Umbilical cord (tissue), 2 donors: Measurements from ENCODE around the gene MUC22. TPM values are rescaled to one million over a fixed set of nuclear protein-coding genes. Genes with fewer than 3 reads are reported as not detected.

Source experiments
- DNase-seq: peaks from one replicate; pipeline ENCODE4 v3.0.0-alpha.2; 2015; ENCODE audit warnings: low spot score
- total RNA-seq: library from RNA; depleted of rRNA; stranded (reverse); fragments of >200 nt; gene quantifications from one replicate; pipeline ENCODE4 v1.2.3, GENCODE V29; 2014; ENCODE audit warnings: low replicate concordance; ENCODE audit not compliant: insufficient read depth

The MUC22 gene
- total RNA-seq, 1 donor from 2014 or later = 6.5 TPM

- no peak for DNase-seq
These were observed 65.3 kb downstream of the MUC22 start for GRCh38 chr6:31075528-31075927.

- DNase-seq = no peak
These were observed 66.3 kb downstream of the MUC22 start for GRCh38 chr6:31076611-31077010.

GRCh38 chr6:31079656-31080261 lies 69.5 kb downstream of the MUC22 start:
- DNase-seq = peak; percentile 74

DNA sequence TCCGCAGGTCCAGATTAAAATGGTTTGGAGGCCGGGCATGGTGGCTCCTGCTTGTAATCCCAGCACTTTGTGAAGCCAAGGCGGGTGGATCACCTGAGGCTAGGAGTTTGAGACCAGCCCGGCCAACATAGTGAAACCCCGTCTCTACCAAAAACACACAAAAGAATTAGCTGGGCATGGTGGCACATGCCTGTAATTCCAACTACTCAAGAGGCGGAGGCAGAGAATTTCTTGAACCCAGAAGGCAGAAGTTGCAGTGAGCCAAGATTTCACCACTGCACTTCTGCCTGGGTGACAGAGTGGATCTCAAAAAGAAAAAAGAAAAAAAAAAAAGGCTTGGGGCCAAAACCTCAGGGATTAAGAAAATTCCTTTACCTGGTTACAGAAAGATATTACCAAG lies 71.6 kb downstream of the MUC22 start:
- DNase-seq = no peak

DNA sequence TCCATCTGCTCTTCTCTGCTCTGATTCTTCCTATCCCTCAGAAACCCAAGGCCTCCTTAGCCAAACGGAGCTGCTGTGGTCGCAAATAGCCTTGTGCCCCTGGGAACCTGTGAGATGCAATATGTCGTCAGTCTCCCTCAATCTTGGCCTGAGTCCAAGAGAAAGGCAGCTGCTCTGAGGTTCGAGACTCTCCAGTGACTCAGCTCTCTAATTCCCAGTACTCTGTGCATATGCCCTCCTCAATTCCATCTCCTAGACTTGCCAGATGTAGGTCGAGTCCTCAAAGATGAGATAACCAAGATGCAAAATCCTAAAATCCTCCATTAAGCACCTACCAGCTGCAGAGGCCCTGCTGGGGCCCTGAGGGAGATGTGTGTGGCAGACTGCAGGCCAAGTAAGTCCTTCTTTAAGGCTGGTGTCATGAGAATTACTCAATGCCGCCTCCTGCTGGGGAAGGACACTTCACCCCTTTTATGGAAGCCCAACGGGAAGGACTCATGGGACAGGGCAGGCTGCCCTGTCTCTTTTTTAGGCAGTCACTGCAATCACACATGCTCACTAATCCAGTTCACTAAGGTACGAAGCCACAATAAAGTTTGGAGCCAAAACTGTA lies 73.6 kb downstream of the MUC22 start:
- DNase-seq = peak; percentile 97

Other genes starting within 250 kb of the MUC22 start
- 19.0 TPM for gene DDR1, start 126.0 kb upstream of the MUC22 start, total RNA-seq
- 1.4 TPM for gene GTF2H4, start 102.3 kb upstream of the MUC22 start, total RNA-seq
- 20.5 TPM for gene VARS2, start 96.2 kb upstream of the MUC22 start, total RNA-seq
- not detected for gene SFTA2, start 78.3 kb upstream of the MUC22 start, total RNA-seq
- gene MUCL3, start 69.5 kb upstream of the MUC22 start, total RNA-seq = 2.4 TPM
- not detected for gene MUC21, start 26.8 kb upstream of the MUC22 start, total RNA-seq
- gene C6orf15, start 102.1 kb downstream of the MUC22 start, total RNA-seq = not detected
- 1.2 TPM for gene PSORS1C1, start 104.3 kb downstream of the MUC22 start, total RNA-seq
- gene CDSN, start 110.0 kb downstream of the MUC22 start, total RNA-seq = 2.4 TPM
- not detected for gene PSORS1C2, start 128.6 kb downstream of the MUC22 start, total RNA-seq
- gene CCHCR1, start 147.3 kb downstream of the MUC22 start, total RNA-seq = 31.8 TPM
- 6.5 TPM for gene TCF19, start 148.1 kb downstream of the MUC22 start, total RNA-seq
- gene POU5F1, start 160.2 kb downstream of the MUC22 start, total RNA-seq = 4.1 TPM